Islet of Langerhans (tissue), 1 donor: ENCODE results near the gene RPL36.
A peak's percentile ranks its signal among the peaks of the same experiment; 100 is the strongest.
"Not testable (repeated sequence)": the region's sequence is repeated elsewhere in the genome, so short reads cannot be mapped to it uniquely, and the experiment has no call there.

Source experiments
- FAIRE-seq: peaks from one replicate; lab custom pipeline; 2011; peaks lifted over from hg19 to GRCh38; lab: Jason Lieb, UNC

RPL36 gene

GRCh38 chr19:5706876-5707573 lies 16.9 kb downstream of the RPL36 start:
- no peak for FAIRE-seq

GRCh38 chr19:5707576-5708575 lies 17.8 kb downstream of the RPL36 start:
- FAIRE-seq, result no peak

- FAIRE-seq, result no peak
These were observed 20.9 kb downstream of the RPL36 start for GRCh38 chr19:5711025-5711424.

GRCh38 chr19:5711713-5712161 lies 21.6 kb downstream of the RPL36 start:
- FAIRE-seq, result no peak

- no peak for FAIRE-seq
These were observed 23.1 kb downstream of the RPL36 start for GRCh38 chr19:5713228-5713627.

GRCh38 chr19:5714816-5715215 lies 24.7 kb downstream of the RPL36 start:
- no peak for FAIRE-seq

- no peak for FAIRE-seq
These were observed 27.3 kb downstream of the RPL36 start for GRCh38 chr19:5717215-5717935.

- FAIRE-seq, result no peak
These were observed 28.0 kb downstream of the RPL36 start for GRCh38 chr19:5718037-5718578.

GRCh38 chr19:5718579-5719273 lies 28.6 kb downstream of the RPL36 start:
- no peak for FAIRE-seq

GRCh38 chr19:5719274-5719960 lies 29.3 kb downstream of the RPL36 start:
- no peak for FAIRE-seq

- peak; percentile 70 for FAIRE-seq
These were observed 30.1 kb downstream of the RPL36 start, which contains the start of the genes CATSPERD and LONP1 for GRCh38 chr19:5719961-5720790. TSS of gene CATSPERD (plus strand) at chr19:5720637. CDS start at chr19:5720738, 101 bp downstream. TSS of gene LONP1 (minus strand) at chr19:5720146. CDS start at chr19:5720132, 14 bp downstream.

- FAIRE-seq, result no peak
These were observed 37.5 kb downstream of the RPL36 start for GRCh38 chr19:5727453-5728050.

- not testable (repeated sequence) for FAIRE-seq
These were observed 43.1 kb downstream of the RPL36 start for GRCh38 chr19:5733172-5733571.

GRCh38 chr19:5738423-5738822 lies 48.3 kb downstream of the RPL36 start:
- FAIRE-seq, result no peak
